ENCODE data around the gene RTF2. TPM values are rescaled to one million over a fixed set of nuclear protein-coding genes. Genes with fewer than 3 reads are reported as not detected.

RTF2 gene
- total and polyA plus RNA-seq, 2 of the 4 experiments (the other 2 are of a cell fraction) = 102 to 109 TPM

DNA sequence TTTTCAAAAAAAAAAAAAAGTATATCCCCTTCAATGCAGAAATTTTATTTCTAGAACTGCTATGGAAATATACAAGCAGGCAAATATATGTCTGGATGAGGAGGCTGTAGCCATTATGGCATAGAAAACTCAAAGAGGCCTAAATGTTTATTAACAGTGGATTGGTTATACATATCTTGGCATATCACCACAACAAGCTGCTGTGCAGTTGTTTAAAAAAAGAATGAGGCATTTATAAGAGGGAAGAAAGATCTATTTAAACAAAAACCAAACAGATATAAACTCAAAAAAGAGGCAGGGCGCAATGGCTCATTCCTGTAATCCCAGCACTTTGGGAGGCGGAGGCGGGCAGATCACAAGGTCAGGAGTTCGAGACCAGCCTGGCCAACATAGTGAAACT, 30.1 kb upstream of the RTF2 start:
- dilution Hi-C loops (cut with HindIII; ENCODE audit: low sequenced_read_pairs, unreplicated experiment) = no loop called here
- Histone ChIP-seq H3K14ac (replicated peaks; ENCODE audit: low read depth, low read length) (no peak overlapping the region), H3K27me3 (ENCODE audit: control insufficient read depth, insufficient read depth, low read length) (no peaks in the 10 kb centered on the region), H3K56ac (ENCODE audit: extremely low read depth, insufficient read depth, low read length) (0 out of 2 replicates have a peak overlapping the region, but pooled peaks have one; percentile 21), H2BK20ac (ENCODE audit: low read depth, low read length) (peak overlapping the region; percentile 97), H3K27ac (ENCODE audit: insufficient read depth, low read length) (peak overlapping the region; percentile 92), H4K91ac (ENCODE audit: insufficient read depth, low read depth, low read length) (peak overlapping the region; percentile 95), H2BK15ac (ENCODE audit: low read depth, low read length) (peak overlapping the region; percentile 79; the same call in 2 of the 3 replicates), H4K20me1 (ENCODE audit: insufficient read depth, low read length) (no peaks in the 10 kb centered on the region), H3K9me1 (ENCODE audit: insufficient read depth, low read length) (peaks cover 18% of the 10 kb centered on the region), H4K8ac (ENCODE audit: low read depth in 2 of 2, low read length in 2 of 2) (peak overlapping the region; percentile 78 to 94), H3K4me2 (ENCODE audit: low read depth, low read length) (no peak overlapping the region), H3K9ac (ENCODE audit: low read depth, low read length) (no peak overlapping the region), H3K4ac (ENCODE audit: low read depth, low read length) (peak overlapping the region; percentile 95), H2AK9ac (replicated peaks; ENCODE audit: low read depth, low read length, poor library complexity) (no peak overlapping the region), H2AK5ac (ENCODE audit: low read depth, low read length) (peak overlapping the region; percentile 95), H3K4me3 (ENCODE audit: insufficient read depth, low read depth, low read length) (no peak overlapping the region), H3K9me3 (ENCODE audit: control insufficient read depth, insufficient read depth, low read length) (no peaks in the 10 kb centered on the region), H2AFZ (replicated peaks; ENCODE audit: low read length, poor library complexity) (no peak overlapping the region), H2BK120ac (ENCODE audit: low read depth, low read length) (peak overlapping the region; percentile 95), H3K36me3 (ENCODE audit: control insufficient read depth, insufficient read depth, low read length) (peaks cover 9% of the 10 kb centered on the region; the same call in 1 of the 2 replicates), H3K18ac (ENCODE audit: low read depth, low read length) (peak overlapping the region; percentile 94), H2BK5ac (ENCODE audit: low read depth, low read length, poor library complexity, severe bottlenecking) (peak overlapping the region; percentile 95), H4K5ac (ENCODE audit: low read depth, low read length) (peak overlapping the region; percentile 92), H3K4me1 (ENCODE audit: control insufficient read depth, insufficient read depth, low read length) (peaks cover 26% of the 10 kb centered on the region), H3K79me1 (ENCODE audit: low read depth in 1 of 2, low read length in 2 of 2) (peaks cover 13 to 39% of the 10 kb centered on the region in 2 experiments), H3K23ac (ENCODE audit: low read depth, low read length) (0 out of 2 replicates have a peak overlapping the region, but pooled peaks have one; percentile 50)
- intact Hi-C loops (cut with micrococcal nuclease) = no loop called here
- 40% methylated on average over 3 of the region's 4 CpGs; no CpG with 5 or more reads in 1 of the 2 experiments for WGBS, 2 experiments (ENCODE audit: extremely low coverage in 2 of 2, insufficient read length in 1 of 2)
- DNase-seq (peak; percentile 71), ATAC-seq (ENCODE audit: low read depth) (peak; percentile 2; the same call in 1 of the 2 replicates)
- POLR2A ChIA-PET (ENCODE audit: unreplicated experiment) = interaction anchor here (0.5 kb wide), 1 partner anchor 53 kb away, joined by 13 read pairs; no protein-coding TSS in a partner anchor
- BruUV-seq (replicated peaks) = no TSS peak
- in situ Hi-C loops (cut with MboI; ENCODE audit: low sequenced_read_pairs) = no loop called here
- CTCF ChIA-PET = interaction anchor here (0.6 kb wide), 2 partner anchors 909 to 1454 kb away, joined by 3 to 4 read pairs; no protein-coding TSS in a partner anchor
- TF ChIP-seq RAD21 (IDR thresholded peaks at IDR 0.05; ENCODE audit: low read length) (no peak), MAFK (IDR thresholded peaks at IDR 0.05; ENCODE audit: low read depth, low read length) (no peak), CEBPB (IDR thresholded peaks at IDR 0.05; ENCODE audit: low read depth, low read length) (no peak), USF2 (IDR thresholded peaks at IDR 0.05; ENCODE audit: low read depth, low read length) (no peak), POLR2A (IDR thresholded peaks at IDR 0.05; ENCODE audit: low read depth, low read length) (no peak), CHD1 (IDR thresholded peaks at IDR 0.05; ENCODE audit: low read depth, low read length) (no peak), NFE2L2 (IDR thresholded peaks at IDR 0.05; ENCODE audit: low read depth, low read length) (no peak), MAZ (IDR thresholded peaks at IDR 0.05; ENCODE audit: borderline replicate concordance, low read depth, low read length) (no peak), RCOR1 (IDR thresholded peaks at IDR 0.05; ENCODE audit: insufficient replicate concordance, low read length) (no peak), BHLHE40 (IDR thresholded peaks at IDR 0.05; ENCODE audit: low read depth, low read length) (no peak), RFX5 (IDR thresholded peaks at IDR 0.05; ENCODE audit: low read depth, low read length) (no peak), SMC3 (IDR thresholded peaks at IDR 0.05; ENCODE audit: low read depth, low read length) (no peak), MXI1 (IDR thresholded peaks at IDR 0.05; ENCODE audit: borderline replicate concordance, low read depth, low read length) (no peak), FOS (IDR thresholded peaks at IDR 0.05; ENCODE audit: low read depth, low read length) (no peak), CTCF (conservative IDR thresholded peaks at IDR 0.05; ENCODE audit: low read depth, low read length) (no peak)
- TF ChIP-seq, protein P1, sequence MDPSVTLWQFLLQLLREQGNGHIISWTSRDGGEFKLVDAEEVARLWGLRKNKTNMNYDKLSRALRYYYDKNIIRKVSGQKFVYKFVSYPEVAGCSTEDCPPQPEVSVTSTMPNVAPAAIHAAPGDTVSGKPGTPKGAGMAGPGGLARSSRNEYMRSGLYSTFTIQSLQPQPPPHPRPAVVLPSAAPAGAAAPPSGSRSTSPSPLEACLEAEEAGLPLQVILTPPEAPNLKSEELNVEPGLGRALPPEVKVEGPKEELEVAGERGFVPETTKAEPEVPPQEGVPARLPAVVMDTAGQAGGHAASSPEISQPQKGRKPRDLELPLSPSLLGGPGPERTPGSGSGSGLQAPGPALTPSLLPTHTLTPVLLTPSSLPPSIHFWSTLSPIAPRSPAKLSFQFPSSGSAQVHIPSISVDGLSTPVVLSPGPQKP (IDR thresholded peaks at IDR 0.05; ENCODE audit: borderline replicate concordance, low read depth, low read length) = no peak
